H1 (cell line): Measurements from ENCODE around the gene NR2F1-AS1. TPM values are rescaled to one million over a fixed set of nuclear protein-coding genes. Genes with fewer than 3 reads are reported as not detected.

ENCODE experiments used
- BRCA1 ChIP-seq: IDR thresholded peaks from 2 replicates; pipeline ENCODE4 v1.6.1; 2012; ENCODE audit warnings: low read depth, low read length, improper control_type of control experiment
- NANOG ChIP-seq: IDR thresholded peaks from 2 replicates; pipeline ENCODE4 v1.6.1; 2011; ENCODE audit warnings: low read length, low read depth, mild to moderate bottlenecking, inconsistent platforms; ENCODE audit not compliant: insufficient read depth, poor library complexity, severe bottlenecking
- RAD21 ChIP-seq, 2 experiments: IDR thresholded peaks in 1 of 2; conservative IDR thresholded peaks in 1 of 2; 2 replicates each; pipeline ENCODE4 v1.6.1; 2011; ENCODE audit warnings: low read depth in 2 of 2, low read length in 2 of 2, improper control_type of control experiment in 1 of 2, inconsistent platforms in 1 of 2, mild to moderate bottlenecking in 1 of 2, moderate library complexity in 1 of 2
- polyA plus RNA-seq, 7 experiments: library from polyadenylated mRNA; depleted of rRNA in 3 of 7; stranded (reverse) in 5 of 7; unstranded in 2 of 7; fragments of >200 nt in 5 of 7; fragments of 200-250 nt in 2 of 7; gene quantifications; 1 replicate in 5 of 7; 2 replicates in 1 of 7; 4 replicates in 1 of 7; pipeline versions ENCODE4 v1.2.1 to v1.2.3, GENCODE V29; 2011 to 2013; ENCODE audit warnings: missing spikeins in 2 of 7, mixed read lengths in 2 of 7
- total RNA-seq: library from RNA; stranded (reverse); fragmentation: NEBNext Ultra II Directional; extraction: Animal tissue kit (Norgen Biotek cat#: 25700); gene quantifications from 2 replicates; pipeline ENCODE4 v1.2.1, GENCODE V29; 2021

The NR2F1-AS1 gene
- total and polyA plus RNA-seq, 2 of the 8 experiments (the other 6 are each of a cell fraction or from before 2014, with no cell fraction given): 1.6 to 5.6 TPM

GRCh38 chr5:93571114-93571949 lies 9.7 kb downstream of the NR2F1-AS1 start (continued):
- TF ChIP-seq RAD21 (IDR thresholded peaks at IDR 0.05 in 1 of 2, conservative IDR thresholded peaks at IDR 0.05 in 1 of 2; ENCODE audit: low read depth in 2 of 2, low read length in 2 of 2) (0 out of 4 replicates have a peak, but pooled peaks of 1 of the 2 experiments have one; percentile 0), BRCA1 (no peak), NANOG (no peak)
